HG02885 (cell line): Measurements from ENCODE around the gene RUNX1.

Experiments used
- ATAC-seq: cut with Tn5 transposase; IDR thresholded peaks from one replicate; pipeline ENCODE4 v1.9.1; 2021; ENCODE audit warnings: mild to moderate bottlenecking; ENCODE audit not compliant: unreplicated experiment, poor library complexity

RUNX1 gene

GRCh38 chr21:35021546-35021945 lies 27.6 kb downstream of the RUNX1 start:
- ATAC-seq = no peak

- no peak for ATAC-seq
Measured at GRCh38 chr21:35020902-35021301, 28.2 kb downstream of the RUNX1 start.

GRCh38 chr21:35020436-35020835 lies 28.7 kb downstream of the RUNX1 start:
- no peak for ATAC-seq

- no peak for ATAC-seq
Measured at GRCh38 chr21:35019631-35020032, 29.5 kb downstream of the RUNX1 start.

- no peak for ATAC-seq
Measured at GRCh38 chr21:35017256-35017655, 31.8 kb downstream of the RUNX1 start.

GRCh38 chr21:35016517-35017188 lies 32.4 kb downstream of the RUNX1 start:
- ATAC-seq = no peak

- ATAC-seq = no peak
Measured at GRCh38 chr21:35016071-35016470, 33.0 kb downstream of the RUNX1 start.

- no peak for ATAC-seq
Measured at GRCh38 chr21:35015435-35016024, 33.6 kb downstream of the RUNX1 start.

- no peak for ATAC-seq
Measured at GRCh38 chr21:35014302-35015041, 34.6 kb downstream of the RUNX1 start.

- no peak for ATAC-seq
Measured at GRCh38 chr21:35011681-35012080, 37.4 kb downstream of the RUNX1 start.

- ATAC-seq = no peak
Measured at GRCh38 chr21:35010447-35010846, 38.7 kb downstream of the RUNX1 start.

- no peak for ATAC-seq
Measured at GRCh38 chr21:35007348-35007747, 41.8 kb downstream of the RUNX1 start.

GRCh38 chr21:35006771-35007170 lies 42.3 kb downstream of the RUNX1 start:
- no peak for ATAC-seq

GRCh38 chr21:35006248-35006647 lies 42.9 kb downstream of the RUNX1 start:
- ATAC-seq = no peak

GRCh38 chr21:35005560-35006224 lies 43.4 kb downstream of the RUNX1 start:
- no peak for ATAC-seq

- no peak for ATAC-seq
Measured at GRCh38 chr21:35005077-35005476, 44.0 kb downstream of the RUNX1 start.

- no peak for ATAC-seq
Measured at GRCh38 chr21:35004314-35004713, 44.8 kb downstream of the RUNX1 start.

GRCh38 chr21:35002879-35003722 lies 46.0 kb downstream of the RUNX1 start:
- no peak for ATAC-seq

GRCh38 chr21:34999397-34999941 lies 49.6 kb downstream of the RUNX1 start:
- no peak for ATAC-seq

GRCh38 chr21:34998176-34998575 lies 50.9 kb downstream of the RUNX1 start:
- no peak for ATAC-seq
